Measurements from ENCODE around the gene INTS1.

Gene INTS1

DNA sequence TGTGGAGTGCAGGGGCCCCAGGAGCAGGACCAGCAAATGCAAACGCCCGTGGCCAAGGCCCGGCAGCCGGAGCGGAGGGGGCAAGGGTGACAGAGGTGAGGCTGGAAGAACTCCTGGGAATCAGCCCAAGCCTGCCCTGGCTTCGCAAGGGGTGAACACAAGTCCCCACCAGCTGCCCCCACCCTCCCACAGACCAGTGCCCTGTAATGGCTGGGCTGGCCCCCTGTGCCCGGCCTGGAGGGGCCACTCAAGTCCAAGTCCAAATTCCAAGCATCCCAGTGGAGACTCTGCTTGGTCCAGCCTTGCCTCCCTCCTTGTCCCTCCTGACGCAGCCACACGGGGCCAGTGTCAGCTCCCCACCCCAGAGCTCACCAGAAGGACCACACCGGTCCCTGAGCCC is 73.0 kb downstream of the INTS1 start:
- no peak for DNase-seq (ENCODE audit: low read depth)

DNA sequence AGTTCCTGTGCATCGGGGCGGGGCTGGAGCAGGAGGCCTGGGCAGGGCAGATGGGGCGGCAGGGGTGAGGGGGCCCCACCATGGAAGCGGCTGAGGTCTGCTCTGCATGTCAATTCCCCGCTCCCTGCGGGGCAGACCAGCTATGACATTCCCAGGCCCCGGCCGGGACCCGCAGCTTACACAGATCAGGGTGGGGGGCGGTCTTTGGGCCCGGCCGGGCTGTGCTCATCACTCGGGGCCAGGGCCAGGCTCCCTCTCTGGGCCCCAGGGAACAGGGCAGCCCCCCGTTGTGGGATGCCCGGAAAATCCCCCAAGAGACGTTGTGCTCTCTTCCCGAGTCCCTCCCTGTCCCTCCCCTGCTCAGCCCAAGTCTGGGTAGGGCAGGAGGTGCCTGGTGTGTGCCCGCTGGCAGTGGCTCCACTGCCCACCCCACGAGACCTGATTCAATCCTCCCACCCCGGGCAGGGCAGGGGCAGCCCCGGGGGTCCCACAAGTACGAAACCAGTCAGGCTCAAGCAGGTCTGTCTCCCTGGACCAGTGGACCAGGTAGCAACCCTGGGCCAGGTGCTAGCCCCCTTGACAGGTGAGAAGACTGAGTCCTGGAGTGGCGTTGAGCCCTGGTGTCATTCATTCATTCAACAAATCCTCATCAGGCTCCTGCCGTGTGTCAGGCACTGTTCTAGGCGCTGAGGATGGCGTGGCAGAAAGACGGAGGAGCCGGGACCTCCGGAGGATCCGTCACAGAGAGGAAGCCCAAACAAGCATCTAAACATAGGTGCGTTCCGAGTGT is 73.9 kb downstream of the INTS1 start:
- no peak for DNase-seq (ENCODE audit: low read depth)

DNA sequence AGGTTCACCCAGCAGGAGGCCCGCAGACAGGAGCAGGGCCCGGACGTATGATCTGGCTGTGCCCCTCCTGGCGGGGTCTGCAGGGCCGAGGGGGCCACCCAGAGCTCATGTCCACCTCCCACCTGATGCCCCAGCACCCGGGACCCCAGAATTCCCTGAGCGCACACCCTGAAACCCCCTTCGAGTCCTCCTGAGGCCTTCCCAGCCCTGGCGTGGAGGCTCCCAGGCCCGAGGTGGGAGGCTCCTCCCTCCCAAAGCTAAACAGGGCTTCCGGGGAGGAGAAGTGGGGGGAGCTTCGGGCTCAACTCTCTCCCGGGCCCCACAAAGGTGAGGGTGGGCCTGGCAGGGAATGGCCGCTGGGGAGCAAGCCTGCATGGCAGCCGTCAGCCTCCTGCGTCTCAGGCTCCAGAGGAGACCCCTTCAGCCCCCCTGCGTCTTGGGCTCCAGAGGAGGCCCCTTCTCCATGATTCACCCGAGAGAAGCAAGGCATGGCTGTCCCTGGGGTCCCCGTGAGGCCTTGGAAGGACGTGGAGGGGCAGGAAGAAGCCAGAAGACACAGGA is 75.2 kb downstream of the INTS1 start:
- DNase-seq (ENCODE audit: low read depth), result no peak

DNA sequence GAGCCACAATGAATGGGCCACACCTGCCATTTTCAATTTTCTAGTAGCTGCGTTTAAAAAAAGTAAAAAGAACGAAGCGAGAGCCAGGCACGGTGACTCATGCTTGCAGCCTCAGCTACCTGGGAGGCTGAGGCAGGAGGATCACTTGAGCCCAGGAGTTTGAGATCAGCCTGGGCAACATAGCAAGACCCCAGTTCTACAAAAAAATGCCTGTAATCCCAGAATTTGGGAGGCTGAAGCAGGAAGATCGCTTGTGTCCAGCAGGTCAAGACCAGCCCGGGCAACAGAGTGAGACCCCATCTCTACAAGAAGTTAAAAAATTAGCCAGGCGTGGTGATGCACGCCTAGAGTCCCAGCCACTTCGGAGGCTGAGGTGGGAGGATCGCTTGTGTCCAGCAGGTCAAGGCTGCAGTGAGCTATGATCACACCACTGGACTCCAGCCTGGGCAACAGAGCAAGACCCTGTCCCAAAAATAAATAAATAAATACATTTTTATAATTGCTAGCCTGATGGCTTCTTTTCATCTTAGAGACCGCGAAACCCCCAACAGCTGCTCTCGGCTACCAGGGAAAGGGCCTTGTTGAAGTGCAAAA is 77.0 kb downstream of the INTS1 start:
- DNase-seq (ENCODE audit: low read depth), result no peak

DNA sequence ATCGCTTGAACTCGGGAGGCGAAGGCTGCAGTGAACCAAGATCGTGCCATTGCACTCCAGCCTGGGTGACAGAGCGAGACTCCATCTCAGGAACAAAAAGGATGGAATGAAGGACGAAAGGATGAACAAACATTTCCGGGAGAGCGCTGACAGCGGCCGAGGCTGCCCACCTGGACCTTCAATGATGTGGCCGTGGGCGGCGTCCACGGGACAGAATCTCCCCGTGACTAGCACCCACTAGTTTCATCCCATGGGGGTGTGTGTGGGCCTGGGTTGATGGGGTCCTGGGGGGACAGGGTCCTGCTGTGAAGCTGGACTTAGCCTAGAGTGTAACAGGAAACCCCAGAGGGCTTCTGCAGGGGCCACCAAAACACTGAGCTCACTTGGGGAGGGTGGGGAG is 77.7 kb downstream of the INTS1 start:
- DNase-seq (ENCODE audit: low read depth), result no peak

DNA sequence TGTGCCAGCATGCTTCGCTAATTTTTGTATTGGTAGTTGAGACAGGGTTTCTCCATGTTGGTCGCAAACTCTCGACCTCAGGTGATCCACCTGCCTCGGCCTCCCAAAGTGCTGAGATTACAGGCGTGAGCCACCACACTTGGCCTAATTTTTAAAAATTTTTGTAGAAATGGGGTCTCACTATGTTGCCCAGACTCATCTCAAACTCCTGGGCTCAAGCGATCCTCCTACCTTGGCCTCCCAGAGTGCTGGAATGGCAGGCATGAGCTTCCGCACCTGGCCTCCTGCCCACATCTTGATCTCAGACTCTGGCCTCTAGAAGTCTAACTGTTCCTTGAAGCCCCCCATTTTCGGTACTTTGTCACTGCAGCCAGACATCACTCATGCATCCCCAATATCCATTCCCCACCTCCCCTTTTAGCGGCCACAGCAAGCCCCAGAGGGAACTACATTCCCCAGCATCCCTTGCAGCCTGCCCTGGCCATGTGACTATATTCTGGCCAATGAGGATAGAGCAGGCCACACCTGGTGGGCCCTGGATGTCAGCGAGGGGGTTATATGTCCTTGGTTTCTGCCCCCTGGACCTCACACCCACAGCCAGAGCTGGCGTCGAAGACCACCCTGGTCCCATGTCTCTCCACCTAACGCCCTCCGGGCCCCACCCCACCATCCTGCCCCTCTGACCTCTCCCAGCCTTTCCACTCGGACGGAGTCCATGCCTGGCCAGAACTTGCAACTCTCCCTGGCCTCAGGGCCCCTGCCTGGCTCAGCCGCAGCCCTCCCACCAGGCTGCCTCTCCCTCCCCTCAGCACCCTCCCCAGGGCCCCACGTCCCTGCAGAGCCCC is 78.7 kb downstream of the INTS1 start:
- DNase-seq (ENCODE audit: low read depth), result no peak

DNA sequence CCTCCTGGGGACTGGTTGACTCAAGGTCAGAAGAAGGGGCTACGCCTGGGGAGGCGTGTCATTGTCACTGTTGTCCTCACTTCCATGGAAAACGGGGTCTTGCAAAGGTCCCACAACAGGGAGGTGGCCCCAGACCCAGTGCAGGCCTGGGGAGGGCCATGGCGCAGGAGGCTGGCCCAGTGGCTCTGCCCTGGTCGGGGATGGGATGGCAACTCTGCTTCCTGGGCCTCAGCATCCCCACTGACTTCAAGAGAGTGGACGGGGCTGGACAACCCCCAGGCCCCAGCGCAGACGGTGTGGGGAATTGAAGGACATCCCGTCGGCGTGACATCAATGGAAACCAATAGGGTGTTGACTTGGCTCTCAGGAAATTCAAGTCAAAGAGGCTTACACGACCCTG is 80.1 kb downstream of the INTS1 start:
- no peak for DNase-seq (ENCODE audit: low read depth)

DNA sequence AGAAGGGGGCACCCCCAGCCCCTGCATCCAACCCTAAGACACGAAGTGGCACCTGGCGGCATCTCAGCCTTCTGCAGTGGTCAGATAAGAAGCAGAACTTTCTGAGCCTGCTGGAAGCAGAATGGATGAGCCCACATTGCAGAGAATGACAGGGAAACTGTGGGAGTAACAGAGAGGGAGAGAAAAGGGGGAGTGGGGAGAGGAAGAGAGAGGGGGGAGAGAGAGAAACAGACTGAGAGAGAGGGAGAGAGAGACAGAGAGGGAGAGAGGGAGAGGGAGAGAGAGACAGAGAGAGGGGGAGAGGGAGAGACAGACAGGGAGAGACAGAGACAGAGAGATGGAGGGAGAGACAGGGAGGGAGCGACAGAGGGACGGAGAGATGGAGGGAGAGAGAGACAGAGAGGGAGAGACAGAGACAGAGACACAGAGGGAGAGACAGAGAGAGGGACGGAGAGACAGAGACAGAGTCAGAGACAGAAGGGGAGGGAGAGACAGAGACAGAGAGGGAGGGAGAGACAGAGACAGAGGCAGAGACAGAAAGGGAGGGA is 80.9 kb downstream of the INTS1 start:
- DNase-seq (ENCODE audit: low read depth), result peak; percentile 10

DNA sequence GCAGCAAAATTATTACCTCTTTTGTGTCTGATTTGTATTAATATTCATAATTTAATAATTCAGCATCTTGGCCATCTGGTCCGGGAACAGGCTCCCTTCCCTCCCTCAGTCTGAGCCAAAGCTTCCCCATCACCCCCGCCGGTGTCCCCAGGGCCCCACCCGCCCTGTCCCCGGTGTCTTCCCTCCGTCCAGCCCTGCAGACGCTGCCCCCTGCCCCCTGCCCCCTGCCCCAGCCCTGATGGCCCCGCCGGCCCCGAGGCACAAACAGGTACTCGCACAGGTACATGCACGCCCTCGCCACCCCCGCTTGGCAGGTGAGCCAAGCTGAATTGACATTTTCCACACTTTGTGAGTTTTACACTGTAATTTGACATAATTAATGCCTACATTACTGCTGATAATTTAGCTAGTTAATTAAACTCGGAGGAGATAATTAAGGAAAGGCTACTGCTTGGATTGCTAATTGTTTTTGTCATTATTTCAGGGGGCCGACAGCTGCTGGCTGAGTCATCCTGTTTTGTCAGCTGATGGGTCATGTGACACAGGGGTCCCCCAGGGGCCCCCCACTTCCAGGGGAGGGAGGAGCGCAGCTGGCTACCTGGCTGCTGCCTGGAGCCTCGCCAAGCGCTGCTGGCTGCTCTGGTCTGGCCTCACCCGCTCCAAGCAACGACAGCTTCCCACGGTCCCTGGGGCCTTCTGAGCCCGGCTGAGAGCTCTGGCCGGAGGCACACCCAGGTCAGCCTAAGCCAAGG is 81.5 kb downstream of the INTS1 start:
- no peak for DNase-seq (ENCODE audit: low read depth)

DNA sequence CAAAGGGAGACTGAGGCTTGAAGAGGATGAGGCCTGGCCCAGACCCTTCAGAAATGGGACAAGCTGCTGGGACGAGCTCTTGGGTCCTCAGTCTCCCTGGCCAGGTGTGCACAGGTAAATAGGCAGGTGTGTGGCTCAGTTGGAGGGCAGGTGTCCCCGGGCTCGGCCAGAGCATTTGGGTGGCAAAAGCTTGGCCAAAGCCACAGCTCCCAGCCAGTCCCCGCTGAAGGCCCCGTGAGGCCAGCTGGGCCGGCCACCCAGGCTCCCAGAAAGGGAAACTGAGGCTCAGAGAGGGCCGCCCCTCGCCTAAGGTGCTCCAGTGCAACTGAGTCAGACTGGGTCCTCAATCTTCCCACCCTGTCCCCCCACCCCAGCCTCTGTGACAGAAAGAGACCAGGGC is 82.2 kb downstream of the INTS1 start:
- DNase-seq (ENCODE audit: low read depth), result no peak

DNA sequence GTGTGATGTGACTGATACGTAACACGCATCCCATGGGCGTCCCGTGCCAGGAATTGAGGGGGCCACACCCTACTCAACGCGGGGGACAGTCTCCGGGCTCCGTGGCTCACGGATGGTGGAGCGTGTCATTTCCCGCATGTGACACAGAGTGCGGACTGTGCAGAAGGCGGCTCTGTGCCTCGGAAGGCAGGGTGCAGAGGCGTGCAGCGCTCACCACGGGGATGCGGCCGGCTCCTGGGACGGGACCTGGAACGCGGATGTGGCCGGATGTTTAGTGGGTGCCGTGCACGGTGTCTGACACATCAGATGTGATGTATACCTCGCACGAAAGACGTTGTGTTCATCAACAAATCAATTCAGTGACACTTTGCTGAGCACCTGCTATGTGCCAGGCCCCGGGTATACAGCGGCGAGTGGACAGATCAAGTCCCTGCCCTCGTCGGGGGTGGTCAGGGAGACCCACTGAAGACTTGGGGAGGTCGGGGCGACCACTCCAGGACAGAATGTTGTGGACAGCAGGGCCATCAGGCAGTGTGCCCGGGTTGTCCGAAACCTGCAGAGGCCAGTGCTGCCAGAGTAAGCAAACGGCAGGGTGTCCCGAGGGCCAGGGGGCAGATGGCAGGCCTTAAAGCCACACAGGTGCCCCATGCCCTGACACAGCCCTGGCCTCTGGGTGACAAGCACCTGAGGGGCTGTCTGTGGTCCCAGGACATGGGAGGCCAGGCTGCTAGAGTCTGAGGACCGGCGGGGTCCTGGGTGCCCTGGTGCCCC is 83.0 kb downstream of the INTS1 start:
- no peak for DNase-seq (ENCODE audit: low read depth)
